Gastrocnemius medialis (tissue), 4 donors: Measurements from ENCODE around the gene MRFAP1.

Experiments
- POLR2A ChIP-seq, 2 donors: fragments of 450-650 bp; IDR thresholded peaks; one replicate each; pipeline ENCODE4 v1.6.1; 2017; ENCODE audit warnings: antibody characterized with exemption in 2 of 2, mild to moderate bottlenecking in 2 of 2, moderate library complexity in 2 of 2
- TF ChIP-seq, protein P1 (sequence below), 5 experiments: fragments of 450-650 bp in 3 of 5; fragments of 200-600 bp in 2 of 5; sonication (generic) in 2 of 5; IDR thresholded peaks in 4 of 5; conservative IDR thresholded peaks in 1 of 5; 1 replicate in 4 of 5; 2 replicates in 1 of 5; pipeline ENCODE4 v1.5.1; 2016 to 2019; ENCODE audit warnings: antibody characterized with exemption in 5 of 5, mild to moderate bottlenecking in 3 of 5, moderate library complexity in 3 of 5

DNA sequence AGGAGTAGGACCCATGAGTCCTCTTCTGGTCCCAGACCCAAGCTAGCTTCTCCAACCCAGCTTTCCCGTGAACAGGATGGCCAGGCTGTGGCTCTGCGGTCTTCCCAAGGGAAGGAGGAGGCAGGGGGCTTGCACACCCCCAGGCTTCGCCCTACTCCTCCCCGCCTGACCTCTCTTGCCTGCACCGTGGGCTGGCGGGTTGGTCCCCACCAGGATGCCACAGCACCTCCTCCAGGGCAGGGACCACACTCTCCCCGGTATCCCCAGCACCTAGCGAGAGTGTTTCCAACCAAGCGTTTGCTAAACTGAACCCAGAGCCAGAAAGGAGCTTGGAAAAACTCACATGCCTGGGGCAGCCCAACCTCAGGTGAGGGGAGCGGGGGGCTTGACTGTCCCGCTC, 44.2 kb downstream of the MRFAP1 start:
- TF ChIP-seq, protein P1, sequence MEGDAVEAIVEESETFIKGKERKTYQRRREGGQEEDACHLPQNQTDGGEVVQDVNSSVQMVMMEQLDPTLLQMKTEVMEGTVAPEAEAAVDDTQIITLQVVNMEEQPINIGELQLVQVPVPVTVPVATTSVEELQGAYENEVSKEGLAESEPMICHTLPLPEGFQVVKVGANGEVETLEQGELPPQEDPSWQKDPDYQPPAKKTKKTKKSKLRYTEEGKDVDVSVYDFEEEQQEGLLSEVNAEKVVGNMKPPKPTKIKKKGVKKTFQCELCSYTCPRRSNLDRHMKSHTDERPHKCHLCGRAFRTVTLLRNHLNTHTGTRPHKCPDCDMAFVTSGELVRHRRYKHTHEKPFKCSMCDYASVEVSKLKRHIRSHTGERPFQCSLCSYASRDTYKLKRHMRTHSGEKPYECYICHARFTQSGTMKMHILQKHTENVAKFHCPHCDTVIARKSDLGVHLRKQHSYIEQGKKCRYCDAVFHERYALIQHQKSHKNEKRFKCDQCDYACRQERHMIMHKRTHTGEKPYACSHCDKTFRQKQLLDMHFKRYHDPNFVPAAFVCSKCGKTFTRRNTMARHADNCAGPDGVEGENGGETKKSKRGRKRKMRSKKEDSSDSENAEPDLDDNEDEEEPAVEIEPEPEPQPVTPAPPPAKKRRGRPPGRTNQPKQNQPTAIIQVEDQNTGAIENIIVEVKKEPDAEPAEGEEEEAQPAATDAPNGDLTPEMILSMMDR (IDR thresholded peaks at IDR 0.05 in 4 of 5, conservative IDR thresholded peaks at IDR 0.05 in 1 of 5), result no peak
- TF ChIP-seq POLR2A (IDR thresholded peaks at IDR 0.05), result no peak
